Hematopoietic multipotent progenitor cell treated with erythropoietin and hydrocortisone succinate and interleukin-3 and kit ligand, for 6 days (in vitro differentiated cells): ENCODE results near the gene CRTAC1.
A peak's percentile ranks its signal among the peaks of the same experiment; 100 is the strongest.
"Not testable (repeated sequence)": the region's sequence is repeated elsewhere in the genome, so short reads cannot be mapped to it uniquely, and the experiment has no call there.

ENCODE experiments used
- DNase-seq: peaks from one replicate; pipeline ENCODE4 v3.0.0-alpha.2; 2015

CRTAC1 gene

GRCh38 chr10:97866524-97867219 is 163.7 kb downstream of the CRTAC1 start:
- DNase-seq = no peak

GRCh38 chr10:97865488-97865887 is 164.9 kb downstream of the CRTAC1 start:
- DNase-seq = no peak

GRCh38 chr10:97863808-97864207 is 166.6 kb downstream of the CRTAC1 start:
- DNase-seq = no peak

GRCh38 chr10:97861924-97862323 is 168.5 kb downstream of the CRTAC1 start:
- no peak for DNase-seq

GRCh38 chr10:97861097-97861750 is 169.2 kb downstream of the CRTAC1 start:
- no peak for DNase-seq

GRCh38 chr10:97858001-97858439 is 172.4 kb downstream of the CRTAC1 start:
- DNase-seq = peak; percentile 60

- DNase-seq = no peak
These were observed 175.7 kb downstream of the CRTAC1 start for GRCh38 chr10:97854743-97855142.

- DNase-seq = no peak
These were observed 177.5 kb downstream of the CRTAC1 start for GRCh38 chr10:97852840-97853405.

GRCh38 chr10:97852277-97852676 is 178.1 kb downstream of the CRTAC1 start:
- no peak for DNase-seq

GRCh38 chr10:97851341-97852001 is 178.9 kb downstream of the CRTAC1 start:
- DNase-seq = peak; percentile 24

- DNase-seq = no peak
These were observed 180.0 kb downstream of the CRTAC1 start for GRCh38 chr10:97850446-97850845.

GRCh38 chr10:97849687-97850402 is 180.6 kb downstream of the CRTAC1 start, which contains the start of gene GOLGA7B:
GOLGA7B (plus strand) TSS chr10:97849843; CDS start chr10:97850304, 461 bp downstream.
- DNase-seq = peak; percentile 47

- peak; percentile 15 for DNase-seq
These were observed 181.2 kb downstream of the CRTAC1 start for GRCh38 chr10:97849103-97849686.

- no peak for DNase-seq
These were observed 185.7 kb downstream of the CRTAC1 start for GRCh38 chr10:97844678-97845077.

- DNase-seq = not testable (repeated sequence)
These were observed 186.4 kb downstream of the CRTAC1 start for GRCh38 chr10:97843972-97844371.

GRCh38 chr10:97843281-97843671 is 187.1 kb downstream of the CRTAC1 start:
- DNase-seq = peak; percentile 17

- peak; percentile 15 for DNase-seq
These were observed 187.7 kb downstream of the CRTAC1 start for GRCh38 chr10:97842656-97843280.

GRCh38 chr10:97842114-97842513 is 188.3 kb downstream of the CRTAC1 start:
- DNase-seq = not testable (repeated sequence)

- DNase-seq = not testable (repeated sequence)
These were observed 189.3 kb downstream of the CRTAC1 start for GRCh38 chr10:97841166-97841565.

- DNase-seq = no peak
These were observed 192.3 kb downstream of the CRTAC1 start for GRCh38 chr10:97838091-97838490.

- DNase-seq = no peak
These were observed 194.0 kb downstream of the CRTAC1 start for GRCh38 chr10:97836446-97836845.

- DNase-seq = no peak
These were observed 199.2 kb downstream of the CRTAC1 start for GRCh38 chr10:97831259-97831658.
